ENCODE results near the gene TNKS1BP1. TPM values are rescaled to one million over a fixed set of nuclear protein-coding genes. Genes with fewer than 3 reads are reported as not detected.

The TNKS1BP1 gene
- total and polyA plus RNA-seq, 2 of the 8 experiments (the other 6 are each of a cell fraction or from before 2014, with no cell fraction given), result 50.0 to 122 TPM

GRCh38 chr11:57320067-57320718 is 4.6 kb downstream of the TNKS1BP1 start:
- DNase-seq (ENCODE audit: low read depth in 1 of 2, low spot score in 2 of 2), result no peak
- H2BK5ac ChIP-seq (ENCODE audit: low read depth, low read length), result no peak overlapping the region
- H3K4me3 ChIP-seq (ENCODE audit: extremely low read depth in 1 of 4, insufficient read depth in 2 of 4, low read depth in 3 of 4, low read length in 4 of 4), result no peak overlapping the region
- 87% methylated on average over 22 of the region's 22 CpGs; no CpG with 5 or more reads in 1 of the 2 experiments for WGBS, 2 experiments (ENCODE audit: extremely low coverage in 1 of 2, insufficient coverage in 1 of 2, insufficient read length in 1 of 2, insufficient replicate concordance in 2 of 2, low coverage in 1 of 2, low lambda C conversion rate in 2 of 2, missing lambda C conversion rate in 1 of 2)
- H2BK12ac ChIP-seq (ENCODE audit: low read depth, low read length), result no peak overlapping the region
- no peak overlapping the region for H4K91ac ChIP-seq (replicated peaks; ENCODE audit: insufficient read length, low read length)
- H3K14ac ChIP-seq (ENCODE audit: insufficient read length), result no peak overlapping the region
- H2AFZ ChIP-seq (ENCODE audit: low read length), result no peak overlapping the region
- no peak overlapping the region for H3K23ac ChIP-seq (ENCODE audit: insufficient read length)
- no peak overlapping the region for H3K4ac ChIP-seq (replicated peaks; ENCODE audit: insufficient read length, low read depth, low read length)
- no peaks in the 10 kb centered on the region for H3K9me3 ChIP-seq (ENCODE audit: insufficient read depth in 2 of 2, low read depth in 1 of 2, low read length in 1 of 2)
- no peak overlapping the region for H3K18ac ChIP-seq (ENCODE audit: extremely low read depth, low read length)
- H3K9ac ChIP-seq (replicated peaks in 1 of 4; ENCODE audit: extremely low read depth in 1 of 4, low read depth in 3 of 4, low read length in 3 of 4), result no peak overlapping the region
- H3K4me2 ChIP-seq (ENCODE audit: insufficient read depth in 1 of 2, low read depth in 2 of 2, low read length in 2 of 2), result no peak overlapping the region
- H2AK5ac ChIP-seq (ENCODE audit: low read depth, low read length), result no peak overlapping the region
- H2BK20ac ChIP-seq (ENCODE audit: low read length), result no peak overlapping the region
- peaks cover 17 to 53% (median 37%) of the 10 kb centered on the region in 4 experiments for H3K36me3 ChIP-seq (ENCODE audit: control insufficient read depth in 2 of 4, insufficient read depth in 4 of 4, low read length in 3 of 4)
- peaks cover 3 to 17% of the 10 kb centered on the region in 2 experiments for H4K20me1 ChIP-seq (replicated peaks in 1 of 2; ENCODE audit: control insufficient read depth in 1 of 2, insufficient read depth in 2 of 2, low read length in 2 of 2)
- H4K5ac ChIP-seq (ENCODE audit: insufficient read length, low read depth, low read length), result no peak overlapping the region
- peaks cover 21% of the 10 kb centered on the region for H3K79me1 ChIP-seq (ENCODE audit: low read depth, low read length)
- peaks cover 13% of the 10 kb centered on the region for H3K23me2 ChIP-seq (ENCODE audit: low read depth, low read length)
- peaks cover 8 to 45% of the 10 kb centered on the region in 2 experiments for H3K79me2 ChIP-seq (ENCODE audit: control insufficient read depth in 1 of 2, insufficient read depth in 2 of 2, low read length in 2 of 2)
- FAIRE-seq, result no peak
- H2BK15ac ChIP-seq (ENCODE audit: low read length), result no peak overlapping the region
- H3K4me1 ChIP-seq (replicated peaks in 1 of 4; ENCODE audit: control insufficient read depth in 3 of 4, insufficient read depth in 4 of 4, low read length in 3 of 4), result peaks cover 5 to 22% (median 17%) of the 10 kb centered on the region in 4 experiments
- no peak for TF ChIP-seq NANOG (IDR thresholded peaks at IDR 0.05; ENCODE audit: insufficient read depth, low read depth, low read length, poor library complexity, severe bottlenecking)
- no peak for TF ChIP-seq EP300 (IDR thresholded peaks at IDR 0.05; ENCODE audit: borderline replicate concordance in 1 of 2, low read depth in 2 of 2, low read length in 2 of 2)
- TF ChIP-seq TBP (IDR thresholded peaks at IDR 0.05; ENCODE audit: low read depth, low read length), result no peak
- no peak overlapping the region for H4K8ac ChIP-seq (ENCODE audit: extremely low read depth, insufficient read depth, low read length)
- no peak overlapping the region for H3K27ac ChIP-seq (ENCODE audit: low read depth, low read length)
- ChIA-PET POLR2A (ENCODE audit: partially characterized antibody) (interaction anchor here (39.4 to 45.7 kb wide), 2 partner anchors 4 to 13 kb away, joined by 1279 read pairs; partner anchors contain the start of genes P2RX3, SSRP1 and TNKS1BP1), CTCF (ENCODE audit: partially characterized antibody) (interaction anchor here (0.6 to 2.6 kb wide), 5 partner anchors 11 to 288 kb away, joined by 3 to 15 read pairs (median 3); no protein-coding TSS in a partner anchor)
- H3K27me3 ChIP-seq (replicated peaks in 1 of 4; ENCODE audit: control insufficient read depth in 3 of 4, extremely low read depth in 1 of 4, insufficient read depth in 3 of 4, low read length in 3 of 4), result no peaks in the 10 kb centered on the region
- H3K56ac ChIP-seq (replicated peaks; ENCODE audit: insufficient read length, low read depth, low read length), result no peak overlapping the region
- H2BK120ac ChIP-seq (replicated peaks; ENCODE audit: low read depth, low read length), result no peak overlapping the region
